GM08714 (cell line): ENCODE data around the gene MTMR12.
"Not testable (repeated sequence)": the region's sequence is repeated elsewhere in the genome, so short reads cannot be mapped to it uniquely, and the experiment has no call there.

Experiments
- H3K4me3 ChIP-seq: fragments of 200-500 bp; sonication (Bioruptor generic); 2 replicates; pipeline ENCODE4 v1.5.1; 2014; ENCODE audit warnings: mild to moderate bottlenecking, low read length, inconsistent platforms
- ZNF274 ChIP-seq: IDR thresholded peaks from 2 replicates; pipeline ENCODE4 v1.6.1; 2012; ENCODE audit warnings: mild to moderate bottlenecking, low read depth, low read length

The MTMR12 gene

GRCh38 chr5:32229586-32229985 lies 83.2 kb downstream of the MTMR12 start:
- no peak for TF ChIP-seq ZNF274
- no peak overlapping the region for H3K4me3 ChIP-seq

- H3K4me3 ChIP-seq = no peak overlapping the region
- TF ChIP-seq ZNF274 = no peak
Measured at GRCh38 chr5:32228816-32229215, 83.9 kb downstream of the MTMR12 start.

GRCh38 chr5:32225445-32225844 lies 87.3 kb downstream of the MTMR12 start:
- H3K4me3 ChIP-seq = no peak overlapping the region
- TF ChIP-seq ZNF274 = no peak

GRCh38 chr5:32223972-32224609 lies 88.6 kb downstream of the MTMR12 start:
- TF ChIP-seq ZNF274 = no peak
- no peak overlapping the region for H3K4me3 ChIP-seq

GRCh38 chr5:32222723-32223470 lies 89.8 kb downstream of the MTMR12 start:
- H3K4me3 ChIP-seq = no peak overlapping the region
- TF ChIP-seq ZNF274 = no peak

GRCh38 chr5:32217886-32218396 lies 94.8 kb downstream of the MTMR12 start:
- TF ChIP-seq ZNF274 = no peak
- no peak overlapping the region for H3K4me3 ChIP-seq

GRCh38 chr5:32214344-32214743 lies 98.4 kb downstream of the MTMR12 start:
- not testable (repeated sequence) for H3K4me3 ChIP-seq

GRCh38 chr5:32210151-32210550 lies 102.6 kb downstream of the MTMR12 start:
- no peak for TF ChIP-seq ZNF274
- H3K4me3 ChIP-seq = no peak overlapping the region

GRCh38 chr5:32208837-32209236 lies 103.9 kb downstream of the MTMR12 start:
- H3K4me3 ChIP-seq = not testable (repeated sequence)

GRCh38 chr5:32207355-32207634 lies 105.4 kb downstream of the MTMR12 start:
- TF ChIP-seq ZNF274 = no peak
- H3K4me3 ChIP-seq = no peak overlapping the region

GRCh38 chr5:32206509-32207354 lies 106.0 kb downstream of the MTMR12 start:
- TF ChIP-seq ZNF274 = no peak
- no peak overlapping the region for H3K4me3 ChIP-seq

GRCh38 chr5:32206053-32206452 lies 106.7 kb downstream of the MTMR12 start:
- no peak for TF ChIP-seq ZNF274
- no peak overlapping the region for H3K4me3 ChIP-seq

GRCh38 chr5:32202394-32202793 lies 110.3 kb downstream of the MTMR12 start:
- H3K4me3 ChIP-seq = no peak overlapping the region
- TF ChIP-seq ZNF274 = no peak

- TF ChIP-seq ZNF274 = no peak
- H3K4me3 ChIP-seq = no peak overlapping the region
Measured at GRCh38 chr5:32201122-32201753, 111.5 kb downstream of the MTMR12 start.
